Stimulated activated CD8-positive, alpha-beta memory T cell treated with anti-CD3 and anti-CD28 coated beads, Interleukin-15, amount 100 ng/mL, for 48 hours (primary cell): Measurements from ENCODE around the gene FLNC.

ENCODE experiments used
- DNase-seq, 2 donors: peaks; one replicate each; pipeline ENCODE4 v3.0.0-alpha.2; 2020; ENCODE audit warnings: low read depth in 2 of 2

The FLNC gene

DNA sequence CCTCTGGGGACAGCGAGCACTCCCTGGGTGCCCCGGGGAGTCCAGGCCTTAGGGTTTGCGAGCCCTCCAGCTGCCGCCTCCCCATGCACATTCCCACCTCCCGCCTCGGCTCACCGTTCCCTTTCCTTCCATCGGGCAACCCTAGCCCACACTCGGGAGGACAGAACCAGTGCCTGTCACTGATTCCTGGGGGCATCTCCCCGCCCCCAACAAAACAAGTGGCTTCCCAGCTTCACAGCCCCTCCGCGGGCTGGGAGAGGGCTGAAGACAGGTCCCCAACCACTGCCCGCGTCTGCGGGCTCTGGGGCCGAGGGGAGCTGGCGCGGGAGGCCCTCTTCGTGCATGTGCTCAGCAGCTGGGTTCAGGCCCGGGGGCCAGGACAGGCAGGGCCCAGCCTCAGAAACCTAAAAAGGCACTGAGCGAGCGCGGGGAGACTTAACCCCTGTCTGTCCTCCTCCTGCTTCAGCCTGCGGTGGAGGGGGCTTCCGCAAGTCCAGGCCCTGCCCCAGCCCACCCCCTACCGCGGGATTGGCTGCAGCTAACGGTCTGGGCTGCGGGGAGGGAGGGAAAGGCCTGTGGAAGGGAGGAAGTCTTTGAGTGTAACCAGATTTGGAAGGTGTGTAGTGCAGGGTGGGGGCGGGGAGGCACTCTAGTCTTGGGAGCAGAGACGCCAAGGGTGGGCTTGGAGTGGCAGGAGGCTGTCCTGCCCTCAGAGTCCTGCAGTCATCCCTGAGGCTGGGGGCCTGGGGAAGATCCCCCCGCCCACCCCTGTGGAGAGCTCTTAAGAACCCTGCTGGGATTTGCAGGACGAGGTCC is 1.2 kb downstream of the FLNC start:
- no peak for DNase-seq

DNA sequence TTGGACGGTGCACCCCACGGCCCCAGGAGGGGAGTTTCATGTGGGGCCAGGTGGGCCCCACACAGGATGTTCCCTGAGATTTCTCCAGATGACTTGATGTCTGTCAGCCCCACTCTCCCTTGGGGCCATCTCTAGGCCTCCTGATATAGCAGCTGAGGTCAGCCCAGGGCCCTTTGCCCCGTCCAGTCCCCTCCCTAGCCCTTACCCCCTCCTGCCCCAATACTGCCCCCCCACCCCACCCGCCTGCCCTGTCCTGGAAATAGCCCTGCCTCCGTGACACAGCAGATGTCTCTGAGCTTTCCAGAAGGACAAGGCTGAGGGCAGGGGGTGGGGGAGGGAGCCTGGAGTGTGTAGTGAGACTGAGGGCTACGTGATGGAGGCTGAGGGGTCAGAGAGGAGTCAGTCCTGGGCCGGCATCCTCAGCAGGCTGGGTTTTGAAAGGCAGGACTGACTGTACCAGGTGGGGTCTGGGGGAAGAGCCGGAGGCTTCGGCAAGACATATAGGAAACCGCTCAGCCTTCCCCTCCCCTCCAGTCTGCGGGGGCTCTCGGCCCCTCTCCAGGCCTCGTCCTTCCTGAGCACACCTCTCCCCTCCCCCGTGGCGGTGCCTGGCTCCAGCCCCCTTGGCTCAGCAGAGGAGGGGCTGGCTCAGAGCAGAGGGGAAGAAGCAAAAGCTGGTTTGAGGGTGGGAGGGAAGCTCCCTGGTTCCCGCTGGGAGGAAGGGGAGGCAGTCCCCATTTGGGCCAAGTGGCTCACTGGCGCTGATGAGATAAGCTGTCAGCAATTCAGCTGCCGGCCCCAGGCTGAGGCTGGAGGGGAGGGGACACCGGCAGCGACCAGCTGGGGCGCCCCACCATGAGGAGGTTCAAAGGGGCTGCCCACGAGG is 2.0 kb downstream of the FLNC start:
- no peak for DNase-seq

DNA sequence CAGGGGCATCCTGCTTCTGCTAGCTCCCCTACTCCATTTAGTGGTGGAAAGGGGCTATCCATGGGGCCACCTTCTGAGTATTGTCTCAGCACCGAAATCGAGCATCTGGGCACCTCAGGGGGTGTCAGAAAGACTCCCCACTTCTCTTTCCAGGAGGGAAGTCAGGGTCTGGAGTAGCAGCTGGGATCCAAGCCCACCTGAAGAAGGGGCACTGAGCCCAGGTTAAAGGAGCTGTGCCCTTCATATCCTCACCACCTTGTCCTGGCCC is 2.6 kb downstream of the FLNC start:
- no peak for DNase-seq

DNA sequence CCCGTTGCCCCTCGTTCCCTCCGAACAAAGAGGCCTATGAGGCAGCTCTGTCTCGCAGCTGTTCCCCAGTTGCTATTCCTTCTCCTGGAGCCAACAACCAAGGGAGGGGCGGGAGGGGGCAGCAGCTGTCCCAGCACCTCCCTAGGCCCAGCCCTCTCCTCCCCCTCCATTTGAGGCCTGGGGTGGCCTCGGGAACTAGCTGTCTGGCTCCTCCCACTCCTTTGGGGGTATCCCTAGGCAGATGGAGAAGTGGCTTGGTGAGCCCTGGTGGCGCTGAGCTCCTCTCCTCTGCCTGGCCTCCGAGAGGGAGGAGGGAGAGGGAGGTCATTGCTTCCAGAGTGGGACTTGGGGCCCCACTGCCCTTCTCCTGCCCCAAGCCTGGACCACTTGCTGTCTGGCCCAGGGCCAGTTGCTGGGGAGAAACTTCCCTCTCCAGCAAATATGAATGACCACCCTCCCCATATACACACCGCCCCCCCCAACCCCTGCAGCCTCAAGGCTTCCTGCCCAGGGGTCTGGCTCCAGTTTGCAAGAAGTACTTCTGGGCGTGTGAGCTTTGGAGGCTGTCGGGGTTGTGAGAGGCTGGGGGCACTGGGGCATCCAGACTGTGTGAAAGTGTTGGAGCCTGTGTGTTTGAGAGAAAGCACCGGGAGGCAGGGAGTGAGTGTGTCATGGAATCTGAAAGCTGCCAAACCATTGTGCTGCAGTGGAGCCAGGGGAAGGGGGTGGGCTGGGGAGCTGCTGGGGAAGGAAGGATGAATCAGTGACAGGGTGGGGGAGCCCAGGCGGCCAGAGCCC is 3.1 kb downstream of the FLNC start:
- no peak for DNase-seq

DNA sequence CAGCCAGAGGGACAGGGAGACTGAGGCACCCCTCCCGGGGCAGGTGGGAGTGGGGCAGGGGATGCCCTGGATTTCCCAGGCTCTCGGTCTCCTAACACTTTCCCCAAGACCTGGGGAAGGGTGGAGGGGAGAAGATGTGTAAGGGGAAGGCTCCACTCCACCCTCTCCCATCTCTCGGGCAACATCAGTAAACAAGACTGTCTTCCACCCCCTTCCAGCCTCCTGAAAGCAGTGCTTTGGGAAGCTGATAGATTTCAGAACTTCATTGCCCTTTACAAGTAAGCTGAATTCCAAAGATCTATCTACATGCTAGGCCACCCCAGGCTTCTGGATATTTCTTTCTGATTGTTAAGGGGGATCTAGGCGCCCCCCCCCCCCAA is 3.7 kb downstream of the FLNC start:
- no peak for DNase-seq

DNA sequence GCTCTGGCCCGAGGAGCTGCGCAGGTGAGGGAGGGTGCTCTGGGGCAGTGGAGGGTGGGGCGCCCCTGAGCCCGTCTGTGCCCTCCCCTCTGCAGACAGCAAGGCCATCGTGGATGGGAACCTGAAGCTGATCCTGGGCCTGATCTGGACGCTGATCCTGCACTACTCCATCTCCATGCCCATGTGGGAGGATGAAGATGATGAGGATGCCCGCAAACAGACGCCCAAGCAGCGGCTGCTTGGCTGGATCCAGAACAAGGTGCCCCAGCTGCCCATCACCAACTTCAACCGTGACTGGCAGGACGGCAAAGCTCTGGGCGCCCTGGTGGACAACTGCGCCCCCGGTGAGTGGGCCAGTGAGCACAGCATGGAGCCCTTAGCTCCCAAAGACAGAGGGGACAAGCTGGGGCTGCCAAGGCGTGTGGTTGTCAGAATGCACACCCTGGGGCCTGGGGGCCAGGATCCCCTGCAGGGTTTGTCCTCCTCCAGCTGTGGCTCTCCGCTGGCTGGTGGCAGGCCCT is 5.1 kb downstream of the FLNC start:
- no peak for DNase-seq

DNA sequence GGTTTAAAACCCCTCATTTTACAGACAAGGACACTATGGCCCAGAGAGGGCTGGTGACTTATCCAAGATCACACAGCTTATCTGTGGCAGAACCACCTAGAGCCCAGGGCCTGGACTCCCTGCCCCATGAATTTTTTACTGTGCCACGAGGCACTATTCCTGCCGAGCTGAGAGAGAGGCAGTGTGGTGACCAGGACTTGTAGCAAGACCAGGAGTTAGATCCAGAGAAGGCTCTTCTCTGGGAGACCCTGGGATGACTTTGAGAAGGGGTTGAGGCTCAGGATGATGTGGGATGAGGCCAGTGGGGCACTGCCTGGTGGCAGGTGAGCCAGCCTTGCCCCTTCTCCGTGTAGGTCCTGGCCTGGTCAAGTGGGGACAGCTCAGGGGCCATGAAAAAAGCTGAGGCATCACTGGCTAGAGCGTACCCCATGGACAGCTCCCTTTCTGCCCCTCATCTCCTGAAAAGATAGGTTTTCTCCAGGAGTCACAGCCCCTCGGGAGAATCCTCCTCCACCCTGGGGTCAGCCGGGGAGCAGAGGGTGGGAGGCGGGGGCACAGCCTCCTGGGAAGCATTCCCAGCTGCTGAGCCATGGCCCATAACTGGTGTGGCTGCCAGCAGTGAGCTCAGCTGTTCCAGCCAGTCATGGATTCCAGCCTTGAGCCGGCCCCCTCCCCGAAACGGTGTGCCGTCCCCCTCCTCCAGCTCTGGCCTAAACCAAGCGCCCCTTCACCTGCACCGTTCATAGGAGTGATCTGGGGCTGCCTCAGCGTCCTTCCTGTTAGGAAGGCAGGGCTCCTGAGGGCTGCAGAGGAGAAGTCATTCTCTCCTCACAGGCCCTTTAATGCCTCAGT is 5.8 kb downstream of the FLNC start:
- DNase-seq = no peak

DNA sequence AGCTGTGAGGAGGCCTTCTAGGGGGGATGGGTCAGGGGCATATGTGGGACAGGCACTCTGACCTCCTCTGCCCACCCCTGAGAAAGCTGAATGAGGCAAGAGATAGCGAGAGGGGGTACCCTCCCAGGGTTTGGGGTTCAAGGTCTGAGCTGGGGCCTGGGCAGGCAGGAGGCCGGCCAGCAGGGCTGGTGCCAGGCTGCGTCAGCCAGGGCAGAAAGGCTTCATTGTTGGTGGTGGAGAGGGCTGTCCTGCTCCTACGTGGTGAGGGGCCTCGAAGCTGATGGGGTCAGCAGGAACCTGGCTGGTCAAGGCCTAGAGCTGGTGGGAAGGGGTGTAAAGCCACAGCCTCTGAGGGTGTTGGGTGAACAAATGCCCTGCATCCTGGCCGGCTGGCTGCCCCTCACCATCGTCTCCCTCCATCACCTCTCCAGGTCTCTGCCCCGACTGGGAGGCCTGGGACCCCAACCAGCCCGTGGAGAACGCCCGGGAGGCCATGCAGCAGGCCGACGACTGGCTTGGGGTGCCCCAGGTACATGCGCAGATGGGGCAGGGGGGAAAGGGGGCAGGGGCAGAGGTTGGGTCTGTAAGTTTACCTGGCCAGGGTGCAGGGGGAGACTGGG is 6.6 kb downstream of the FLNC start:
- DNase-seq = no peak

DNA sequence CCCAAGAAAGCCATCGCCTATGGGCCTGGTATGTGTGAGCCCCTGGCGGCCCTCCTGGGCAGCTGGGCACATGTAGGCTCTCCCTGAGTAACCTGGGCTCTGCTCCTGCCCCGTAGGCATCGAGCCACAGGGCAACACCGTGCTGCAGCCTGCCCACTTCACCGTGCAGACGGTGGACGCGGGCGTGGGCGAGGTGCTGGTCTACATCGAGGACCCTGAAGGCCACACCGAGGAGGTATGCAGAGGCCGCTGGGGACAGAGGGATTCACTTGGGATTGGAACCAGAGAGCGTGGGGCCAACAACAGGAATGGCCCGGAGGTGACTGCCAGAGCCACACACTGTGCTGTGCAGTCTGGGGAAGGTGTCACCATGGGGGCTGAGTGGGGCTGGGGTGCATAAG is 7.3 kb downstream of the FLNC start:
- DNase-seq = no peak

DNA sequence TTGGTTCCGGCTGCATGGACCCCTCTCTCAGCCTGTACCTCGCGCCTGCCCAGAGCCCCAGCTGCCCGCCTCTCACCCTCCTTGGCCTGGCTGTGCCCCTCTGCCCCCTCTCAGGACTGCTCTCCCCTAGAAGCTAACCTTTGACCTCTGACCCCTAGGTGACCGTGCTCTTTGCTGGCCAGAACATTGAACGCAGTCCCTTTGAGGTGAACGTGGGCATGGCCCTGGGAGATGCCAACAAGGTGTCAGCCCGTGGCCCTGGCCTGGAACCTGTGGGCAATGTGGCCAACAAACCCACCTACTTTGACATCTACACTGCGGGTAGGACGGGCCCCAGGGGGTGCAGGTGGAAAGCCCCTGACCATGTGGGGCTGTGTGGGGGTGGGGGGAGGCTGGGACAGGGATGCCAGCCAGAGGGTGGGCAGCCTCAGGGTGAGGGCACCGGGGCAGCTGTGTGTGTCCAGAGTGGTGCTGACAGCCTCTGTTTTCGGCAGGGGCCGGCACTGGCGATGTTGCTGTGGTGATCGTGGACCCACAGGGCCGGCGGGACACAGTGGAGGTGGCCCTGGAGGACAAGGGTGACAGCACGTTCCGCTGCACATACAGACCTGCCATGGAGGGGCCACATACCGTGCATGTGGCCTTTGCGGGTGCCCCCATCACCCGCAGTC is 8.0 kb downstream of the FLNC start:
- no peak for DNase-seq

DNA sequence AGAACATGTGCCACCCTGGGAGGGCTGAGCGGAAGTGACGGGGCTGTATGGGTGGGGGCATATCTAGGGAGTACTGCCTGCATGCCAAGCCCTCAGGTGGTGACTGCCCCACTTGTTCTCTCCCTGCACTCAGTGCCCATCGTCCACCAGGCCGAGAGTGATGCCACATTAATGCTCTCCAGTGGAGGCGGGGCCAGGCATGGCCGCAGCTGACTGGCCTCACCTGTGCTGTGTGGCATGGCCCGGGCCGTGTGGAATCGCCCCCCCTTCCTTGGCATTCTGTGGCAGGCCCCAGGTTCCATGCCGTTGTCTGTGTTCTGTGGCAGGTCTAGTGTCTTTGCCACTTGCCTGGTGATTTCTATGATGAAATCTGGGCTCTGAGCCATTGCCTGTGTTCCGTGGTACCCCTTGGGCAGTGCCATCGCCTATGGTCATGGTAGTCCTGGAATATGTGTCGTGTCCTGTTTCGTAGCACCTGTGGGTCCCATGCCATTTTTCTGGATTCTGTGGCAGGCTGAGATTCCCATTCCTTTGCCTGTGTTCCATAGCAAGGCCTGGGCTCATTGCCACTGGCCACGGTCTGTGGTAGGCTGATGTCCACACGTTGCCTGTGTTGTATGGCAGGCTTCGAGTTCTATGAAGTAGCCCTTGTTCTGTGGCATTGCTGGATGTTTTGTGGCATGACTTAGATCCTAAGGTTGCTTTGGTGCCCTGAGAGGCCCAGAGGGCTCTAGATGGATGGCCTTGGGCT is 8.9 kb downstream of the FLNC start:
- no peak for DNase-seq

DNA sequence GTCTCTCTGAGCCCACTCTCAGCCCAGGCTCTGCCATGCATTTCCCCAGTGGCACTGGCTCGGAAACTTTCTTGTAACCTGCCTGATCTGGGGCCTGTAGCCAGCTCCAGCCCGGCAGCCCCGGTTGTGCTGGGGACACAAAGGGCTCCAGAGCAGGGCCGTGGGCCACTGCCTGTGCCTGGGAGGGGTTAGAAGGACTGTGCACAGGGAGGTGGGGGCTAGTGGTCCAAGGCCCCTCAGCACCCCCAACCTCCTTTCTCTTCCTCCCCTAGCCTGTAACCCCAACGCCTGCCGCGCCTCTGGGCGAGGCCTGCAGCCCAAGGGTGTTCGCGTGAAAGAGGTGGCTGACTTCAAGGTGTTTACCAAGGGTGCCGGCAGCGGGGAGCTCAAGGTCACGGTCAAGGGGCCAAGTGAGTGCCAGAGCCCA is 9.6 kb downstream of the FLNC start:
- DNase-seq = no peak

DNA sequence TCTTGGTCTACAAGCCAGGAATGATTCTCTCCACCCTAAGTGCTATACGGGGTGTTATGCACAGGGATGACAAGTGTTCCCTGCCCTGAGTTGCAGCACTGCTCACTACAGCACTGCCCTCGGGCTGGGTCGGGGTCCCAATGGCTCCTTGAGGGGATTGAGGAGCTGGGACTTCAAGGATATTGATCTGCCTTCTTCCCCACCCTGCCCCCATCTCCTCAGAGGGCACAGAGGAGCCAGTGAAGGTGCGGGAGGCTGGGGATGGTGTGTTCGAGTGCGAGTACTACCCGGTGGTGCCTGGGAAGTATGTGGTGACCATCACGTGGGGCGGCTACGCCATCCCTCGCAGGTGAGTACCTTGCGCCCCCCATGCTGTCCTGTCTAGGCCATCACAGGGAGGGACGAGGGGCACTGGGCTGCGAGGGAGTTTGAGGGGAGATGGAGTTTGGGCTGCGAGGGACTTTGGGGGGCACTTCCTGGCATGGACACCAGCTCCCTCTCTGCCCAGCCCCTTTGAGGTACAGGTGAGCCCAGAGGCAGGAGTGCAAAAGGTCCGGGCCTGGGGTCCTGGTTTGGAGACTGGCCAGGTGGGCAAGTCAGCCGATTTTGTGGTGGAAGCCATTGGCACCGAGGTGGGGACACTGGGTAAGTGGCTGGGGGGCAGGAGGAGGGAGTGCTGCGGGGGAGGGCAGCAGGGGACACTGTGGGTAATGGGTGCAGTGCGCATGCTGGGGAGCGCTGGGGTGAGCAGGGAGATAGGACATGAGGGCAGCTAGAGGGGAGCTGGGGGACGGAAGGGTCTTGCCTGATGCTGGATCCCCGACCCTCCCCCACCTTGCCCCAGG is 10.3 kb downstream of the FLNC start:
- DNase-seq = no peak

DNA sequence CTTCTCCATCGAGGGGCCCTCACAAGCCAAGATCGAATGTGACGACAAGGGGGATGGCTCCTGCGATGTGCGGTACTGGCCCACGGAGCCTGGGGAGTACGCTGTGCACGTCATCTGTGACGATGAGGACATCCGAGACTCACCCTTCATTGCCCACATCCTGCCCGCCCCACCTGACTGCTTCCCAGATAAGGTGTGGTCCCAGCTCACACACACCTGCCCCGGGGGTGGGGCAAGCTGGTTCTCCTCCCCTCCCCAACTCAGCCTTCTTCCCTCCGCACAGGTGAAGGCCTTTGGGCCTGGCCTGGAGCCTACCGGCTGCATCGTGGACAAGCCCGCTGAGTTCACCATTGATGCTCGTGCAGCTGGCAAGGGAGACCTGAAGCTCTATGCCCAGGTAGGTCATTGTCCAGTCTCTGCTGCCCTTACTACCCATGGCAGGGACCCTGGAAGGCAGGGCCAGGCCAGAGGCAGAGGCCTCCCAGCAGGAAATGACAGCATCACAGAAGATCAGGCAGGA is 11.0 kb downstream of the FLNC start:
- DNase-seq = no peak

DNA sequence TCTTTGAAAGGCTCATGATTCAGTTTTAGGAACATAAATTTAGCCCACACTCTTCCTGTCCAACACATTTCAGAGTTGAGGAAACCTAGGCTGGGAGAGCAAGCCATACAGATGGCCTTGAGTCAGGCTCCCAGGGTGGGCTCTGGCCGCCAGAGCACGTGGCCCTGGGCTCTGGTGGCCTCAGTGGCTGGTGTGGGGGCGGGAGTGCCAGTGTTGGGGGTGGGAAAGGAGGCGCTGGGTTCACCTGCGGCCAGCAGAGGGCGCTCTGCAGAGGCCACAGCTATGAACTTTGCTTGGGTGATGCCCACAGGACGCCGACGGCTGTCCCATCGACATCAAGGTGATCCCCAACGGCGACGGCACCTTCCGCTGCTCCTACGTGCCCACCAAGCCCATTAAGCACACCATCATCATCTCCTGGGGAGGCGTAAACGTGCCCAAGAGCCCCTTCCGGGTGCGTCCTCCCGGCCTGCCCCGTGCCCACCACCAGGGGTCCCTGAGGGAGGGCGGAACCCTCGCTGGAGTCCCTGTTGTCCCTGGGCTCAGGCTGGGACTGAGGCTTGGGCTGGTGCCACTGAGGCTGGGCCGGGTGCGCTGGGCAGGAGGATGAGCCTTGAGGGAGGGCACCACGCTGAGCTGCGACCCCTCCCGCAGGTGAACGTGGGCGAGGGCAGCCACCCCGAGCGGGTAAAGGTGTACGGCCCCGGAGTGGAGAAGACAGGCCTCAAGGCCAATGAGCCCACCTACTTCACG is 11.9 kb downstream of the FLNC start:
- DNase-seq = peak; percentile 45 to 59

DNA sequence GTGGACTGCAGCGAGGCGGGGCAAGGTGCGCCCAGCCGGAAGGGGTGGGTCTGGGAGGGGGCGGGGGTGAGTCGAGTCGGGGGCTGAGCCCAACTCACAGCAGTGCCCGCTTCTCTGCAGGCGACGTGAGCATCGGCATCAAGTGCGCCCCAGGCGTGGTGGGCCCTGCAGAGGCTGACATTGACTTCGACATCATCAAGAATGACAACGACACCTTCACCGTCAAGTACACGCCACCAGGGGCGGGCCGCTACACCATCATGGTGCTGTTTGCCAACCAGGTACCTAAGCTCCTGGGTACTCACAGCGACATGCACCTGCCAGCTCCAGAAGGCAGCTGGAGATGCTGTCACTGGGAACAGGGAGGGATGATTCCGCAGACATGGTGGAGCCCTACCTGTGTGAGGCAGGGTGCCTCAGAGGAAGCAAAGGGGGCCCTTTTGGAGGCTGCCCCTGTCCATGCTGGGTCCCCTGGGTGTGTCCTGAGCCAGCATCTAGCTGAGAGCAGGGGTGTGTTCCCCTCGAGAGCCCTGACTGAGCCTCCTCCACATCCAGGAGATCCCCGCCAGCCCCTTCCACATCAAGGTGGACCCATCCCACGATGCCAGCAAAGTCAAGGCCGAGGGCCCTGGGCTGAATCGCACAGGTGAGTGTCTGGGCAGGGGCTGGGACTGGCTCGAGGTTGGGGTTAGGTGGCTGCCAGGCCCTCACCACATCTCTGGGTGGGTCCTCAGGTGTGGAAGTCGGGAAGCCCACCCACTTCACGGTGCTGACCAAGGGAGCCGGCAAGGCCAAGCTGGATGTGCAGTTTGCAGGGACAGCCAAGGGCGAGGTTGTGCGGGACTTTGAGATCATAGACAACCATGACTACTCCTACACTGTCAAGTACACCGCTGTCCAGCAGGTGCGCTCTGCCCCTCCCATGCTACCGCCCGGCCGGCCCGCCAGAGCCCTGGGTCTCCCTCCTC is 12.8 kb downstream of the FLNC start:
- DNase-seq = no peak
